Large intestine (tissue), 3 donors: Measurements from ENCODE around the gene BEND3. TPM values are rescaled to one million over a fixed set of nuclear protein-coding genes. Genes with fewer than 3 reads are reported as not detected.

Experiments used
- DNase-seq, 2 donors: peaks; one replicate each; pipeline versions ENCODE4 v3.0.0 to v3.0.0-alpha.2; 2013
- H3K27ac ChIP-seq: one replicate; pipeline ENCODE4 v1.5.1; 2013; ENCODE audit warnings: low read length
- H3K27me3 ChIP-seq: 2 replicates; pipeline ENCODE4 v1.6.1; 2013; ENCODE audit warnings: low read length; ENCODE audit not compliant: control insufficient read depth, insufficient read depth
- H3K36me3 ChIP-seq: 2 replicates; pipeline ENCODE4 v1.6.1; 2013; ENCODE audit warnings: low read length; ENCODE audit not compliant: control insufficient read depth, insufficient read depth
- H3K4me1 ChIP-seq: one replicate; pipeline ENCODE4 v1.6.1; 2013; ENCODE audit warnings: low read length; ENCODE audit not compliant: control insufficient read depth, insufficient read depth
- H3K4me3 ChIP-seq: one replicate; pipeline ENCODE4 v1.5.1; 2013; ENCODE audit warnings: low read length
- H3K9me3 ChIP-seq: one replicate; pipeline ENCODE4 v1.6.1; 2013; ENCODE audit warnings: mild to moderate bottlenecking, low read depth, low read length, moderate library complexity; ENCODE audit not compliant: control insufficient read depth
- WGBS: methylation state at CpG from one replicate; pipeline ENCODE4 v1.1.5; 2013; ENCODE audit warnings: low lambda C conversion rate; ENCODE audit not compliant: insufficient coverage; 5-methylcytosine and 5-hydroxymethylcytosine counted together
- polyA plus RNA-seq: library from polyadenylated mRNA; unstranded; fragments of 120-200 nt; gene quantifications from one replicate; pipeline ENCODE4 v1.2.1, GENCODE V29; 2013

Gene BEND3
- polyA plus RNA-seq, 1 donor = 4.9 TPM

- Histone ChIP-seq H3K4me1 (peaks cover 7% of the 10 kb centered on the region), H3K27me3 (no peaks in the 10 kb centered on the region), H3K4me3 (no peak overlapping the region), H3K9me3 (peaks cover 7% of the 10 kb centered on the region), H3K36me3 (peaks cover 25% of the 10 kb centered on the region), H3K27ac (no peak overlapping the region)
- no peak for DNase-seq
- WGBS = 98% methylated on average over 11 of the region's 69 CpGs
Observed at GRCh38 chr6:107068691-107069630, 46.4 kb downstream of the BEND3 start.

GRCh38 chr6:107066697-107067659 is 48.3 kb downstream of the BEND3 start:
- Histone ChIP-seq H3K4me1 (peaks cover 7% of the 10 kb centered on the region), H3K9me3 (peaks cover 7% of the 10 kb centered on the region), H3K27ac (no peak overlapping the region), H3K36me3 (peaks cover 25% of the 10 kb centered on the region), H3K27me3 (no peaks in the 10 kb centered on the region), H3K4me3 (no peak overlapping the region)
- no peak for DNase-seq
- WGBS = no CpG with 5 or more reads among the region's 9 CpGs

GRCh38 chr6:107064579-107065065 is 50.7 kb downstream of the BEND3 start:
- peaks cover 7% of the 10 kb centered on the region for H3K4me1 ChIP-seq

GRCh38 chr6:107062691-107063090 is 52.6 kb downstream of the BEND3 start:
- peaks cover 4% of the 10 kb centered on the region for H3K27me3 ChIP-seq
- peaks cover 7% of the 10 kb centered on the region for H3K4me1 ChIP-seq
- H3K9me3 ChIP-seq = no peaks in the 10 kb centered on the region
- no peak overlapping the region for H3K27ac ChIP-seq
- H3K4me3 ChIP-seq = no peak overlapping the region
- WGBS = no CpG with 5 or more reads among the region's 3 CpGs
- no peaks in the 10 kb centered on the region for H3K36me3 ChIP-seq
- no peak for DNase-seq

More at GRCh38 chr6:107064579-107065065, 50.7 kb downstream of the BEND3 start:
- Histone ChIP-seq H3K27ac (no peak overlapping the region), H3K4me3 (no peak overlapping the region), H3K36me3 (peaks cover 15% of the 10 kb centered on the region), H3K27me3 (peaks cover 4% of the 10 kb centered on the region), H3K9me3 (peaks cover 4% of the 10 kb centered on the region)
- no CpG with 5 or more reads among the region's 6 CpGs for WGBS
- no peak for DNase-seq

GRCh38 chr6:107061125-107062020 is 53.9 kb downstream of the BEND3 start:
- WGBS = no CpG with 5 or more reads among the region's 14 CpGs
- no peaks in the 10 kb centered on the region for H3K9me3 ChIP-seq
- peaks cover 4% of the 10 kb centered on the region for H3K27me3 ChIP-seq
- no peak for DNase-seq
- H3K36me3 ChIP-seq = no peaks in the 10 kb centered on the region
- no peaks in the 10 kb centered on the region for H3K4me1 ChIP-seq
- H3K27ac ChIP-seq = no peak overlapping the region
- no peak overlapping the region for H3K4me3 ChIP-seq

GRCh38 chr6:107060704-107061103 is 54.6 kb downstream of the BEND3 start:
- Histone ChIP-seq H3K27ac (no peak overlapping the region), H3K36me3 (no peaks in the 10 kb centered on the region), H3K27me3 (peaks cover 4% of the 10 kb centered on the region), H3K9me3 (no peaks in the 10 kb centered on the region), H3K4me3 (no peak overlapping the region), H3K4me1 (no peaks in the 10 kb centered on the region)
- no peak for DNase-seq
- WGBS = no CpG with 5 or more reads among the region's 6 CpGs

- Histone ChIP-seq H3K36me3 (no peaks in the 10 kb centered on the region), H3K27me3 (peaks cover 4% of the 10 kb centered on the region), H3K4me3 (no peak overlapping the region), H3K4me1 (no peaks in the 10 kb centered on the region), H3K27ac (no peak overlapping the region), H3K9me3 (no peaks in the 10 kb centered on the region)
- no CpG with 5 or more reads among the region's 4 CpGs for WGBS
- DNase-seq = no peak
Observed at GRCh38 chr6:107059606-107060005, 55.7 kb downstream of the BEND3 start.

- Histone ChIP-seq H3K9me3 (no peaks in the 10 kb centered on the region), H3K36me3 (no peaks in the 10 kb centered on the region), H3K4me1 (no peaks in the 10 kb centered on the region), H3K27ac (no peak overlapping the region), H3K27me3 (peaks cover 4% of the 10 kb centered on the region), H3K4me3 (no peak overlapping the region)
- WGBS = no CpG with 5 or more reads among the region's 2 CpGs
- DNase-seq = no peak
Observed at GRCh38 chr6:107057679-107058078, 57.6 kb downstream of the BEND3 start.

- Histone ChIP-seq H3K4me3 (no peak overlapping the region), H3K9me3 (no peaks in the 10 kb centered on the region), H3K27ac (no peak overlapping the region), H3K36me3 (peaks cover 2% of the 10 kb centered on the region), H3K27me3 (peaks cover 3% of the 10 kb centered on the region), H3K4me1 (no peaks in the 10 kb centered on the region)
- no CpG with 5 or more reads among the region's 2 CpGs for WGBS
- DNase-seq = no peak
Observed at GRCh38 chr6:107056796-107057195, 58.5 kb downstream of the BEND3 start.
